CD4-positive, alpha-beta T cell treated with Interleukin-15 for 4 hours (primary cell): ENCODE results near the gene KLF11.
"Not testable (repeated sequence)": the region's sequence is repeated elsewhere in the genome, so short reads cannot be mapped to it uniquely, and the experiment has no call there.

ENCODE experiments used
- DNase-seq: peaks from one replicate; pipeline ENCODE4 v3.0.0-alpha.2; 2020; ENCODE audit warnings: low spot score

Gene KLF11

DNA sequence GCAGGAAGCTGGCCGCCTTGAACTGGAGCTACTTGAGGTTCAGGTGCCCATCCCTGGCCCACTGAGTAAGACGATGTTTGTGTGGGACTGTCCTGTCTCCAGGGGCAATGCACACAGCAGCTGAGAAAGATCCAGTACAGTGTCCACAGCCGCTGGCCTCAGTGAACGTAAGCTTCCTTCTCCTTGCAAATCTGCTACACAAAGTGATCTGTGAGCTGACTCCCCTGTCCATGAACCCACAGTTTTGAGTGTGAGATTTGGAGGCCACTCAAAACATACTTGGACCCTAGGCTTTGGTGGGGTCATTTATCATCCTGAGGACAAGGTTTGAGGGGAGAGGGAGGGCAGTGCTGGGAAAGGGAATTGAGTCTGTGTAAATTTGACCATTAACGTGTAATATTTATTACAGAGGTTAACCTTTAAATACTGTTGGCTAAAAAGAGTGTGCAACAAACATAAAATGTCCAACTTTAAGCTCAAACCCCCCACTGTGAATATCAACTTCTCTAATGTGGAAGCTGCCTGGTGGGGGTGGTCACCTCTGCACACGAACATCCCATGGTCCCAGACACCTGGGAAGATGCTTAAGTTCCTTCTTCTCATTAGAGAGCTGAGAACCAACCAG, 41.8 kb downstream of the KLF11 start:
- DNase-seq = no peak

DNA sequence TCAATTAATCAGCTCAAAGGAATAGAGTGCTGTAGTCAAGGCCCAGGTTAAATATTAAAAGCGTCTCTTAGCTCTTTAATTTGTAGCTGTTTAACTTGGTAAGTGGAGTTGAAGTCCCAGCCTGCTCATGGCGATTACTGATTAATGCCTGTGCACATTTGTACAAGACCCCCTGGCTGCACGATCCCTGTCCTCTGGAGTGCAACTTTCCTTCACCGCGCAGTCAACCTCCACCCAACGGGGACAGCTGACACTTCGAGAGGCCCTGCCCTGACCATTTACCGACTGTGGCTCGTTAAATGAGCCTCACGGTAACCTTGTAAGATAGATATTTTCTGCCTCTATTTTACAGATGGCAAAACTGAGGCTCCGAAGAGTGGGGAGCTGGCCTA, 42.3 kb downstream of the KLF11 start:
- no peak for DNase-seq

- no peak for DNase-seq
Measured at GRCh38 chr2:10086950-10087349, 43.6 kb downstream of the KLF11 start.

- no peak for DNase-seq
Measured at GRCh38 chr2:10087360-10087759, 44.0 kb downstream of the KLF11 start.

DNA sequence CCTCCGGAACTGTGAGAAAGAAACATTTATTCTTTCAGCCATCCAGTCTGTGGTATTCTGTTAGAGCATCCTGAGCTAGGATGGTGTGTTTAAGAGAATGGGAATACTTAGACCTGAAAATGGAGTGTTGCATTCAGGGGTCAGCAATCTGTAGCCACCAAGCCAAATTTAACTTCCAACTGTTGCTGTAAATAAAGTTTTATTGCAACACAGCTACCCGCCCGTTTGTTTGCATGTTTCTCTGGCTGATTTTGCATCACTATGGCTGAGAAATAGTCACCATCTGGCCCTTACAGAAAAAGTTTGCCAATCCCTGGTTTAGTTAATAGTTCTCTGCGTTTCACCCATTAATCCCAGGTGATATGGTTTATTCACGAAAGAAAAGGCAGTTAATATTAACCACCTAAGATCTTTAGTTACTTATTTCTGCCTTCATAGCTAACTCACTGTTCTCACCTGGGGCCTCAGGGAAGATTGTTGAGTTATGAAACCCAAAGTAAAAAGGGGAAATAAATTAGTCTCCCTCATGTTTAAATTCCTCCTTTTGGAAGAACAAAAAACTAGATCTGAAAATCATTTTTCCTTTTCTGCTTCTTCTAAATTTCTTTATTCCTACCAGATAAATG, 46.3 kb downstream of the KLF11 start:
- DNase-seq = no peak

DNA sequence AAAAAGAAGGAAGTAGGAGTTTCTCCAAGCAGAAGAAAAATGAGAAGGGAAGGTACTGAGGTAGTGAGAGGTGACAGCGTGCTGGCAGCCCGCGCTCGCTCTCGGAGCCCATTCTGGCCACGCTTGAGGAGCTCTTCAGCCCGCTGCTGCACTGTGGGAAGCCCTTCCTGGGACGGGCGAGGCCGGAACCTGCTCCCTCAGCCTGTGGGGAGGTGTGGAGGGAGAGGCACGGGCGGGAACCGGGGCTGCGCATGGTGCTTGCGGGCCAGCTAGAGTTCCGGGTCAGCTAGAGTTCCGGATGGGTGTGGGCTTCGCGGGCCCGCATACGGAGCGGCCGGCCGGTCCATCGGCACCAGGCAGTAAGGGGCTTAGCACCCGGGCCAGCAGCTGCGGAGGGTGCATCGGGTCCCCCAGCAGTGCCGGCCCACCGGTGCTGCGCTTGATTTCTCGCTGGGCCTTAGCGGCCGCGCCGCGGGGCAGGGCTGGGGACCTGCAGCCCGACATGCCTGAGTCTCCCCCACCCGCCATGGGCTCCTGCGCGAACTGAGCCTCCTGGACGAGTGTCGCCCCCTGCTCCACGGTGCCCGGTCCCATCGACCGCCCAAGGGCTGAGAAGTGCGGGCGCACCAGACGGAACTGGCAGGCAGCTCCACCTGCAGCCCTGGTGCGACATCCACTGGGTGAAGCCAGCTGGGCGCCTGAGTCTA, 48.0 kb downstream of the KLF11 start:
- DNase-seq = no peak

GRCh38 chr2:10091889-10092244, 48.5 kb downstream of the KLF11 start:
- DNase-seq = not testable (repeated sequence)

DNA sequence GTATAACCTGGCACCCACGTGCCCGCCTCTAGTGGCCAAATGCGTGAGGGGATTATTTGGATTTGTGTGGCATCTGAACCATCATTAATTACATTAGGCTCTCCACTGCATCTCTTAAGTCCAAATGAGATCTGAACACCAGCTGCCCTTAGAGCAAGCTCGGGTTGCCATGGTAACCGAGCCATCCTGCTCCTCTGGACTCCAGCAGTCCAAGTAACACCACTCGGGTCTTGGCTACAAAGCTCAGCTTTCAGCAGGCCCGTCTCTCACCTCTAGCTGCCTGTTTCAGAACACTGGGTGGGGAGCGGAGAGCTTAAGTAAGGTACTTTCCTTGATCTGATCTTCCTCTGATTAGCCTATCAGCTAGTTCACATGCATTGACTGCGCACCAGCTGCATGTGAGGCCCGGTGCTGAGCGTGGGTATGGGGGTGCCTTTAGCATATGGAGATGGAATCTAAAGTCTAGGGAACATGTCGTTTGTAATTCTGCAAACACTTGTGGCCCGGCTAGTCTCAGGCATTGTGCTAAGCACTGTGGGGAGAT, 51.0 kb downstream of the KLF11 start:
- no peak for DNase-seq

- no peak for DNase-seq
Measured at GRCh38 chr2:10095175-10095574, 51.8 kb downstream of the KLF11 start.

DNA sequence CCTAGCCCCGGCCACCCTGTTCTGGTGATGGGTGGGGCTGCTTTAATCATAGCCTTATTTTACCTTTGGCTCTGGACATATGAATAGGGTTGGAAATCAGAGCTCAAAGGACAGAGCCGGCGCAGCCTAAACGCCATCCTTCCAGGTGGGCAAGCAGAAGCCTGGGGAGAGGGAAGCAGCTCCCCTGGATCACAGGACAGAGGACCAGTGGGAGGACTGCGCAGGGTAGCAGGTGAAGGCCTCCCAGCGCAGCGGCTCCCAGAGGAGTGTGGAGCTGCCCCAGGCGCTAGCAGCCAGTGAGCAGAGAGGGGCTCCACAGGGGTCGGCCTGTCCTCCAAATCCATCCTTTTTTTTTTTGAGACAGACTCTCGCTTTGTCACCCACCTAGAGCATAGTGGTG, 53.3 kb downstream of the KLF11 start:
- DNase-seq = no peak

DNA sequence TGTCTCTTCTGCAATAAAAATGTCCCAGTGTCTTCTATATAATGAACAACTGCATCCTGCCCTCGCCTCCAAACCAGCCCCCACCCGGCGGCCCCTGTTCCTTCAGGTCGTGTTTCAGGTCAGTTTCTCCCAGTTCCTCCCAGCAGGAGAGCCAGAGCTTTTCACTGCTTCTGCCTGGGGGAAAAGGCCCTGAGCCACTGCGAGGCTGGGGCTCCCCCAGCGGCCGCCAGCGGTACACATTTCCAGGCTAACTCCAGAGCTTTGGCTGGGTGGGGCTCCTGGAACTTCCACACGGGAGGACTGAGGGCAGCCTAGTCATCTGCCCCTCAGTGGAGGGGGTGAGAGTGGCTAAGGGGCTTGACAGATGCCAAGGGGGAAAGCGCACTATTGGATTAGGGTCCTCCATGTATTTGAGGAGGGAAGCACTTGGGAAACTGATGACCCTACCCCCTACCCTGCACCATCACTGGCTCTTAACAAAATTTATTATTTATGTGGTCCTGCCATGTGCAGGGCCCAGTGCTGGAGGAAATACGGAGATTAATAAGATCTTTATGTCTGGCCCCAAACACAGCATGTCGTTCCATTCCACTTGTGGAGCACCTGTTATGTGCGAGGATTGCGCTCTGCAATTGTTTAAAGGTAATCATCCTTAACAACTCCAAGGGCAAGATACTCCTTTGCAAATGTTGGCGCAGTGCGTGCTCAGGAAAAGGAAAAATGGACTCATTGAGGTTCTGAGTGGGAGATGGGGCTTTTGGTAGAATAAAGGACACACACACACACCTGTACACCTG, 54.2 kb downstream of the KLF11 start:
- DNase-seq = peak; percentile 24

DNA sequence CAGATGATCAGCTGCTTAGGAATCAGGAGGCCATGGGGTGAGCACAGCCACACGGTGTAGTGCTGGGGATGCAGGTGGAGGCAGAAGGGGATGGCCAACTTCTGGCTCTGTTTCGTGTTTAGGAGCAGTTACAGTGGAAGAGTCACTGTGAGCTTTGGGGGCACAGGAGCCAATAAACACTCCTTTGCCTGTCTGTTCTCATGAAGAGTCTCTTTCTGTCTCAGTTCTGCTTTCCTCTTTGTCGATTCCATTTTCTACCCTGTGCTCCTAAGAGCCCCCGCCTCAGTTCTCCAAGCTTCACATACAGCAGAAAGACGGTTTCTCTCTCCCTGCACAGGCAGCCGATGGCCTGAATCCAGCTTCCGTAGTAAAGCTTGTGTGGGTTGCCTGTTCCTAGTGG, 58.1 kb downstream of the KLF11 start:
- no peak for DNase-seq

DNA sequence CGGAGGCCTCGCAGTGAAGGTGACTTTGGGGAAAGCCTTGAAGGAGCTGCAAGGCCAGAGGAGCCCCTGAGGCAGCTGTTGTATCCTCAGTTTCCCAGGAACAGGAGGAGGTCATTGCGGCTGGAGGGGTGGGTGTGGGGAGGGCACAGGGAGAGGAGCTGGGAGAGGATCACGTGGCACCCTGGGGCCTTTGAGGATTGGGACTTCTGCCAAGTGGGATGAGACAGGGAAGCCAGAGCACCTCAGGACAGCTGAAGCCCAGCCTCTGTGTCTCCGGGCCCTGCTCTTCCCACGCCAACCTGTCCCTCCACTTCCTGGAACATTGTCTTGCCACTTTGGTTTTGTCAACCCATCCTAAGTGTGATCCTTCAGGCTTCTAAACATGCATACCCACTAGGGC, 59.8 kb downstream of the KLF11 start:
- DNase-seq = no peak
